Lower leg skin (tissue), 3 donors: Measurements from ENCODE around the gene EBF4.

Source experiments
- POLR2A ChIP-seq, 2 donors: fragments of 450-650 bp; IDR thresholded peaks; one replicate each; pipeline ENCODE4 v1.6.1; 2016 to 2017; ENCODE audit warnings: antibody characterized with exemption in 2 of 2, mild to moderate bottlenecking in 1 of 2, moderate library complexity in 1 of 2
- TF ChIP-seq, protein P1 (sequence below), 3 donors: fragments of 450-650 bp; IDR thresholded peaks; one replicate each; pipeline ENCODE4 v1.5.1; 2016; ENCODE audit warnings: antibody characterized with exemption in 3 of 3, mild to moderate bottlenecking in 3 of 3, moderate library complexity in 2 of 3

- TF ChIP-seq, protein P1, sequence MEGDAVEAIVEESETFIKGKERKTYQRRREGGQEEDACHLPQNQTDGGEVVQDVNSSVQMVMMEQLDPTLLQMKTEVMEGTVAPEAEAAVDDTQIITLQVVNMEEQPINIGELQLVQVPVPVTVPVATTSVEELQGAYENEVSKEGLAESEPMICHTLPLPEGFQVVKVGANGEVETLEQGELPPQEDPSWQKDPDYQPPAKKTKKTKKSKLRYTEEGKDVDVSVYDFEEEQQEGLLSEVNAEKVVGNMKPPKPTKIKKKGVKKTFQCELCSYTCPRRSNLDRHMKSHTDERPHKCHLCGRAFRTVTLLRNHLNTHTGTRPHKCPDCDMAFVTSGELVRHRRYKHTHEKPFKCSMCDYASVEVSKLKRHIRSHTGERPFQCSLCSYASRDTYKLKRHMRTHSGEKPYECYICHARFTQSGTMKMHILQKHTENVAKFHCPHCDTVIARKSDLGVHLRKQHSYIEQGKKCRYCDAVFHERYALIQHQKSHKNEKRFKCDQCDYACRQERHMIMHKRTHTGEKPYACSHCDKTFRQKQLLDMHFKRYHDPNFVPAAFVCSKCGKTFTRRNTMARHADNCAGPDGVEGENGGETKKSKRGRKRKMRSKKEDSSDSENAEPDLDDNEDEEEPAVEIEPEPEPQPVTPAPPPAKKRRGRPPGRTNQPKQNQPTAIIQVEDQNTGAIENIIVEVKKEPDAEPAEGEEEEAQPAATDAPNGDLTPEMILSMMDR (IDR thresholded peaks at IDR 0.05), result no peak
- no peak for TF ChIP-seq POLR2A (IDR thresholded peaks at IDR 0.05)
Observed at GRCh38 chr20:2746636-2747265, 54.2 kb downstream of the EBF4 start.
